Hair follicle dermal papilla cell (primary cell): Measurements from ENCODE around the gene DLL1. TPM values are rescaled to one million over a fixed set of nuclear protein-coding genes. Genes with fewer than 3 reads are reported as not detected.

Source experiments
- small RNA-seq: library from RNA; depleted of rRNA; stranded (forward); fragments of <200 nt; gene quantifications from one replicate; pipeline ENCODE3, GENCODE V24; 2012
- total RNA-seq: library from RNA; depleted of rRNA; stranded (reverse); fragments of >200 nt; gene quantifications from 2 replicates; pipeline ENCODE4 v1.2.3, GENCODE V29; 2012

Gene DLL1
- 0.32 and 2.3 TPM in 2 replicates for total RNA-seq

GRCh38 chr6:170290296-170291128, at the start of gene DLL1:
DLL1 (minus strand) TSS chr6:170291078; CDS start chr6:170290139, 939 bp downstream.

GRCh38 chr6:170306324-170307079, 15.6 kb upstream of the DLL1 start, which contains the start of gene FAM120B:
FAM120B (plus strand) TSS chr6:170306758; CDS start chr6:170317391, 10,633 bp downstream.

Small RNA genes lying within 50 kb of the gene (small RNA-seq; reads per million reads assigned to genes)
- gene MIR4644: not detected

Other genes with a start within 250 kb of the DLL1 start
- gene FAM120B, start 15.7 kb upstream of the DLL1 start, total RNA-seq: 20.4 and 21.4 TPM in 2 replicates